ENCODE results near the gene CACNG5. TPM values are rescaled to one million over a fixed set of nuclear protein-coding genes. Genes with fewer than 3 reads are reported as not detected.
A peak's percentile ranks its signal among the peaks of the same experiment; 100 is the strongest.

Gene CACNG5
- total and polyA plus RNA-seq, 2 donors (not counting 1 experiment from before 2014, with no cell fraction given) = not detected

DNA sequence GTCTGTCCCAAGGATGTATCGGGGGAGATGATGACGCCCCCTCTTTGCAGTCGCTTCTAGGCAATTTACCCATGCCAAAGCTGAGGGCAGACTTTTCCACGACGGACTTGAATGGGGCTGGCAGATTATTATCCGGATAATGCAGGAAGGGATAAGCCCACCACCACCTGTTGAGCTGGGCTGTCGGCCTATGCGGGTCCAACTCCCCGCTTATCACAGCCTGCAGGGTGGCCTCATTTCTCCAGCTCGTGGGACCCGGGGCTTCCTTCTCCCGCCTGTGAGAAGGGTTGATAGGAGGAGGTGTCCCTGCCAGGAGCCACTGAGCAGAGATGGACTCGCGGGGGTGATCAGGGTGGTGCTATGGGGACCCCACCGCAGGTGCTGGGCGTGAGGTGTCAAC is 559 bp downstream of the CACNG5 start:
- Histone ChIP-seq H2AFZ (ENCODE audit: low read length) (no peak overlapping the region), H3K4me1 (ENCODE audit: control insufficient read depth, extremely low read depth, insufficient read depth, low read length) (no peaks in the 10 kb centered on the region), H4K20me1 (ENCODE audit: control insufficient read depth, extremely low read depth, insufficient read depth, low read length) (no peaks in the 10 kb centered on the region), H3K4me2 (ENCODE audit: extremely low read depth, insufficient read depth, low read length) (no peak overlapping the region), H3K36me3 (ENCODE audit: control insufficient read depth, insufficient read depth, low read length) (no peaks in the 10 kb centered on the region), H3K4me3 (replicated peaks in 1 of 4; ENCODE audit: control extremely low read depth in 1 of 4, insufficient read depth in 1 of 4, low read depth in 3 of 4, low read length in 4 of 4) (no peak overlapping the region), H3K79me2 (ENCODE audit: control insufficient read depth, insufficient read depth, low read length) (no peaks in the 10 kb centered on the region), H3K27me3 (ENCODE audit: control insufficient read depth, insufficient read depth, low read length) (peaks cover 30% of the 10 kb centered on the region), H3K27ac (ENCODE audit: insufficient read depth, low read length) (no peak overlapping the region), H3K9me3 (ENCODE audit: control insufficient read depth, insufficient read depth, low read depth, low read length) (no peaks in the 10 kb centered on the region), H3K9ac (ENCODE audit: insufficient read depth, low read length) (no peak overlapping the region)
- TF ChIP-seq CTCF (conservative IDR thresholded peaks at IDR 0.05 in 1 of 2, IDR thresholded peaks at IDR 0.05 in 1 of 2; ENCODE audit: low read depth in 1 of 2, low read length in 2 of 2) (no peak), EZH2 (IDR thresholded peaks at IDR 0.05; ENCODE audit: low read length, missing control alignments) (peak; percentile 20)
- no peak for DNase-seq (ENCODE audit: low read depth in 2 of 2)

DNA sequence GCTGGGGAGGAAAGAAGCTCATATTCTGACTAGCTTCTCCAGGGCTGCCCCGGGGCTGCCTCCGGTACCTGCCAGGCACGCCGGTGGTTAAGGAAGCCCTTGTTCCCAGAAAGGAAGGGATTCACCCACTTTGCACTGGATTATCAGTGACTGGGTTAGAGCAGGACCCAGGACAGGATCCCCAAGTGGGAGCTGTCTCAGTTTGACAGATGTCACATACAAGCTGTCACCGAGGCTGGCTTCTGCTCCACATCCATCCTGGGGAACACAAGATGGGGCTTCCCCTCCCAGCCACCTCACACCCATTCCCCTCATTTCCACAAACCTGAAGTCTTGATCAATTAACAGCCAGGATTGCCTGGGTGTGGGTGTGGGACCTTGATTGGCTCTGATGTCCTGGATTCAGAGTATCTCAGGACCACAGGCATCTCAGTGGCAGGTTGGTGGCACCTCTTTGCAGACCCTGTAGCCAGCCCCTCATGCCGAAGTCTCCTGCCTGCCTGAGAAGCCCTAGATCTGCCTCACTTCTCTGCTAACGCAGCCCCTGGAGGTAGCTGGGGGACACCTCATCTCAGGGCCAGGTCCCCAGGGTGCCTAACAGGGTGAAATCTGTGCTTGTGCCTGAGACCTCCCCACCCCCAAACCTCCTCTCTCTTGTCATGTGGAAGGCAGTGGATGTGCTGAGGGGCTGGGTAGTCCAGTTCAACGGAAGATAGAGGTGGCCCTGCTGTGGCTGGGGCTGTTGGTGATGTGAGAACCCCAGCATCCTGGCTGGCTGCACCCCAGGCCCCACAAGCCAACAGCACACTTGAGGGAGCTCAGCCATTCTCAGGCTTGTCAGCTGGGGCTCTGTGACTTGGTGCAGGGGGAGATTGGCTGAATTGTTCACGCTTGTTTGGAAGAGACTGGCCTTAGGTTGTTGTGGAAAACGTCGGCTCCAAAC is 1.4 kb downstream of the CACNG5 start:
- Histone ChIP-seq H3K9me3 (ENCODE audit: control insufficient read depth, insufficient read depth, low read depth, low read length) (no peaks in the 10 kb centered on the region), H3K79me2 (ENCODE audit: control insufficient read depth, insufficient read depth, low read length) (no peaks in the 10 kb centered on the region), H3K9ac (ENCODE audit: insufficient read depth, low read length) (no peak overlapping the region), H3K27ac (ENCODE audit: insufficient read depth, low read length) (no peak overlapping the region), H3K4me2 (ENCODE audit: extremely low read depth, insufficient read depth, low read length) (no peak overlapping the region), H4K20me1 (ENCODE audit: control insufficient read depth, extremely low read depth, insufficient read depth, low read length) (no peaks in the 10 kb centered on the region), H2AFZ (ENCODE audit: low read length) (no peak overlapping the region), H3K4me3 (replicated peaks in 1 of 4; ENCODE audit: control extremely low read depth in 1 of 4, insufficient read depth in 1 of 4, low read depth in 3 of 4, low read length in 4 of 4) (no peak overlapping the region), H3K27me3 (ENCODE audit: control insufficient read depth, insufficient read depth, low read length) (peaks cover 30% of the 10 kb centered on the region), H3K4me1 (ENCODE audit: control insufficient read depth, extremely low read depth, insufficient read depth, low read length) (no peaks in the 10 kb centered on the region), H3K36me3 (ENCODE audit: control insufficient read depth, insufficient read depth, low read length) (no peaks in the 10 kb centered on the region)
- DNase-seq (ENCODE audit: low read depth in 2 of 2) = no peak
- no peak for TF ChIP-seq EZH2 (IDR thresholded peaks at IDR 0.05; ENCODE audit: low read length, missing control alignments)
- TF ChIP-seq CTCF (conservative IDR thresholded peaks at IDR 0.05 in 1 of 2, IDR thresholded peaks at IDR 0.05 in 1 of 2; ENCODE audit: low read depth in 1 of 2, low read length in 2 of 2) = no peak

DNA sequence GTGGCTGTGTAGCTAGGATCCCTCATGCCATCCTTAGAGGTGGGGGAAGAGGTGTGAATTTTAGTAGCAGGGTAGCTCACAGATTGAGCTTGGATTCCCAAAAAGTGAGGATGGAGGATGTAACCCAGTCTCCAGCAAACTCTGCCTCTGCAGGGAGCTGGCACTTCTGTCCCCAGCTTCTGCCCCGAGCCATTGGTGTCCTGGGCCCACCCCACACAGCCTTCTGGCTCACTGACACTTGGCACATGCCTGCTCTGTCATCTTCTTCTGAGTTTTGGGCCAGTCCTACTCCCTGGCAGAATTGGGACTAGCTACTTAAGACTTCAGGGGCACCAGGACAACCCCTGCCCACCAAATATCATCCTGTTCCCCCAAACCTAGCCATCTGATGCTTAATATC is 2.3 kb downstream of the CACNG5 start:
- no peak overlapping the region for H2AFZ ChIP-seq (ENCODE audit: low read length)
- DNase-seq (ENCODE audit: low read depth in 2 of 2) = no peak
- H3K4me2 ChIP-seq (ENCODE audit: extremely low read depth, insufficient read depth, low read length) = no peak overlapping the region
- no peaks in the 10 kb centered on the region for H4K20me1 ChIP-seq (ENCODE audit: control insufficient read depth, extremely low read depth, insufficient read depth, low read length)
- H3K9ac ChIP-seq (ENCODE audit: insufficient read depth, low read length) = no peak overlapping the region
- H3K27ac ChIP-seq (ENCODE audit: insufficient read depth, low read length) = no peak overlapping the region
- peaks cover 30% of the 10 kb centered on the region for H3K27me3 ChIP-seq (ENCODE audit: control insufficient read depth, insufficient read depth, low read length)
- H3K79me2 ChIP-seq (ENCODE audit: control insufficient read depth, insufficient read depth, low read length) = no peaks in the 10 kb centered on the region
- no peak overlapping the region for H3K4me3 ChIP-seq (replicated peaks in 1 of 4; ENCODE audit: control extremely low read depth in 1 of 4, insufficient read depth in 1 of 4, low read depth in 3 of 4, low read length in 4 of 4)
- no peaks in the 10 kb centered on the region for H3K36me3 ChIP-seq (ENCODE audit: control insufficient read depth, insufficient read depth, low read length)
- TF ChIP-seq CTCF (conservative IDR thresholded peaks at IDR 0.05 in 1 of 2, IDR thresholded peaks at IDR 0.05 in 1 of 2; ENCODE audit: low read depth in 1 of 2, low read length in 2 of 2) (no peak), EZH2 (IDR thresholded peaks at IDR 0.05; ENCODE audit: low read length, missing control alignments) (no peak)
- no peaks in the 10 kb centered on the region for H3K4me1 ChIP-seq (ENCODE audit: control insufficient read depth, extremely low read depth, insufficient read depth, low read length)
- no peaks in the 10 kb centered on the region for H3K9me3 ChIP-seq (ENCODE audit: control insufficient read depth, insufficient read depth, low read depth, low read length)

Measured in fibroblast of lung (primary cell).